HT-29 (cell line): Measurements from ENCODE around the gene PCDHGA9. TPM values are rescaled to one million over a fixed set of nuclear protein-coding genes. Genes with fewer than 3 reads are reported as not detected.

Source experiments
- total RNA-seq: library from RNA; depleted of rRNA; stranded (reverse); fragments of >200 nt; shearing (Covaris generic); gene quantifications from 2 replicates; pipeline ENCODE4 v1.2.3, GENCODE V29; 2014; rRNA removed

PCDHGA9 gene
- total RNA-seq, 1 experiment from 2014 or later: 0.31 TPM

Other genes starting within 250 kb of the PCDHGA9 start
- gene PCDHB7, start 230.1 kb upstream of the PCDHGA9 start, total RNA-seq: 0.05 TPM in 2 replicates
- gene PCDHB8, start 225.0 kb upstream of the PCDHGA9 start, total RNA-seq: 0.16 TPM in 1 of 2 replicates, not detected in the other
- 0.05 and 0.69 TPM in 2 replicates for gene PCDHB16, start 220.4 kb upstream of the PCDHGA9 start, total RNA-seq
- gene PCDHB9, start 215.6 kb upstream of the PCDHGA9 start, total RNA-seq: 0.03 and 0.25 TPM in 2 replicates
- 0.05 TPM in 1 of 2 replicates, not detected in the other for gene PCDHB10, start 210.4 kb upstream of the PCDHGA9 start, total RNA-seq
- gene PCDHB11, start 203.2 kb upstream of the PCDHGA9 start, total RNA-seq: 0.23 TPM in 1 of 2 replicates, not detected in the other
- 0.13 and 0.18 TPM in 2 replicates for gene PCDHB12, start 194.1 kb upstream of the PCDHGA9 start, total RNA-seq
- 0.05 and 0.15 TPM in 2 replicates for gene PCDHB13, start 188.9 kb upstream of the PCDHGA9 start, total RNA-seq
- gene PCDHB14, start 179.4 kb upstream of the PCDHGA9 start, total RNA-seq: 0.18 and 0.31 TPM in 2 replicates
- 0.05 and 0.20 TPM in 2 replicates for gene PCDHB15, start 157.4 kb upstream of the PCDHGA9 start, total RNA-seq
- gene SLC25A2, start 98.7 kb upstream of the PCDHGA9 start, total RNA-seq: 0.33 TPM in 1 of 2 replicates, not detected in the other
- gene TAF7, start 82.0 kb upstream of the PCDHGA9 start, total RNA-seq: 36.5 and 44.4 TPM in 2 replicates
- gene PCDHGA1, start 72.3 kb upstream of the PCDHGA9 start, total RNA-seq: 0.21 and 0.61 TPM in 2 replicates
- 0.03 and 0.05 TPM in 2 replicates for gene PCDHGA2, start 64.0 kb upstream of the PCDHGA9 start, total RNA-seq
- gene PCDHGA3, start 58.9 kb upstream of the PCDHGA9 start, total RNA-seq: 0.10 TPM in 1 of 2 replicates, not detected in the other
- gene PCDHGB1, start 52.7 kb upstream of the PCDHGA9 start, total RNA-seq: 0.10 and 0.23 TPM in 2 replicates
- gene PCDHGA4, start 47.8 kb upstream of the PCDHGA9 start, total RNA-seq: 0.05 TPM in 1 of 2 replicates, not detected in the other
- gene PCDHGB2, start 42.8 kb upstream of the PCDHGA9 start, total RNA-seq: 0.26 TPM in 1 of 2 replicates, not detected in the other
- 0.13 TPM in 2 replicates for gene PCDHGA5, start 38.6 kb upstream of the PCDHGA9 start, total RNA-seq
- gene PCDHGB3, start 32.5 kb upstream of the PCDHGA9 start, total RNA-seq: 0.41 and 0.47 TPM in 2 replicates
- gene PCDHGA6, start 28.9 kb upstream of the PCDHGA9 start, total RNA-seq: 0.21 and 0.48 TPM in 2 replicates
- 0.03 TPM in 1 of 2 replicates, not detected in the other for gene PCDHGA7, start 20.0 kb upstream of the PCDHGA9 start, total RNA-seq
- 0.05 TPM in 1 of 2 replicates, not detected in the other for gene PCDHGB4, start 15.1 kb upstream of the PCDHGA9 start, total RNA-seq
- gene PCDHGA8, start 10.1 kb upstream of the PCDHGA9 start, total RNA-seq: 0.10 TPM in 1 of 2 replicates, not detected in the other
- not detected in 2 replicates for gene PCDHGB5, start 4.8 kb upstream of the PCDHGA9 start, total RNA-seq
- 0.18 and 0.33 TPM in 2 replicates for gene PCDHGB6, start 5.2 kb downstream of the PCDHGA9 start, total RNA-seq
- 2.8 and 4.3 TPM in 2 replicates for gene PCDHGA10, start 10.2 kb downstream of the PCDHGA9 start, total RNA-seq
- 0.66 and 2.1 TPM in 2 replicates for gene PCDHGB7, start 14.9 kb downstream of the PCDHGA9 start, total RNA-seq
- gene PCDHGA11, start 18.3 kb downstream of the PCDHGA9 start, total RNA-seq: 0.13 and 0.64 TPM in 2 replicates
- gene PCDHGA12, start 27.7 kb downstream of the PCDHGA9 start, total RNA-seq: 0.13 and 0.37 TPM in 2 replicates
- gene PCDHGC3, start 73.2 kb downstream of the PCDHGA9 start, total RNA-seq: 1.8 and 2.1 TPM in 2 replicates
- gene PCDHGC4, start 82.3 kb downstream of the PCDHGA9 start, total RNA-seq: 1.7 TPM in 1 of 2 replicates, not detected in the other
- 0.61 TPM in 1 of 2 replicates, not detected in the other for gene PCDHGC5, start 86.3 kb downstream of the PCDHGA9 start, total RNA-seq
- gene DIAPH1, start 216.2 kb downstream of the PCDHGA9 start, total RNA-seq: 52.1 and 74.7 TPM in 2 replicates
- gene HDAC3, start 234.1 kb downstream of the PCDHGA9 start, total RNA-seq: 69.8 and 84.9 TPM in 2 replicates
- gene RELL2, start 234.2 kb downstream of the PCDHGA9 start, total RNA-seq: 26.6 and 27.2 TPM in 2 replicates
- 24.3 and 30.6 TPM in 2 replicates for gene FCHSD1, start 248.6 kb downstream of the PCDHGA9 start, total RNA-seq